ENCODE measurements around the gene OSBPL8.

OSBPL8 gene

GRCh38 chr12:76460807-76461206 lies 98.8 kb downstream of the OSBPL8 start:
- Histone ChIP-seq H3K4me3 (ENCODE audit: low read length) (no peak overlapping the region), H3K9me3 (ENCODE audit: control insufficient read depth, low read length) (no peaks in the 10 kb centered on the region), H3K27me3 (replicated peaks; ENCODE audit: control insufficient read depth, insufficient read depth, low read length) (no peaks in the 10 kb centered on the region), H3K36me3 (ENCODE audit: control insufficient read depth, insufficient read depth, low read length, severe bottlenecking) (no peaks in the 10 kb centered on the region), H3K4me1 (ENCODE audit: control insufficient read depth, insufficient read depth, low read length) (peaks cover 12% of the 10 kb centered on the region), H3K9ac (ENCODE audit: low read length) (no peak overlapping the region)
- DNase-seq (ENCODE audit: low read depth), result peak; percentile 27

DNA sequence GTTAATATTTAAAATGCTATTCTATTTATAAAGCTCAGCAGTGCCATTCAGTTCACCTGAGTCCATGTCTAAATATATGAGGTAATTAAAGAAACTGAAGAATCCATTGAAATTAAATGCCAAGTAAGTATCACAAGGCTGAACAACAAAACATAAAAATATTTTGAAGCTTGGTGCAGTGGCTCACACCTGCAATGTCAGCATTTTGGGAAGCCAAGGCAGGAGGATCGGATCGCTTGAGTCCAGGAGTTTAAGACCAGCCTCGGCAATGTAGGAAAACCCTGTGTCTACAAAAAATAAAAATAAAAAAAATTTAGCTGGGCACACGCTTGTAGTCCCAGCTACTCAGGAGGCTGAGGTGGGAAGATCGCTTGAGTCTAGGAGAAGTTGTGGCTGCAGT lies 101.8 kb downstream of the OSBPL8 start:
- DNase-seq (ENCODE audit: low read depth), result no peak
- peaks cover 19% of the 10 kb centered on the region for H3K4me1 ChIP-seq (ENCODE audit: control insufficient read depth, insufficient read depth, low read length)

GRCh38 chr12:76457010-76457409 lies 102.6 kb downstream of the OSBPL8 start:
- H3K4me3 ChIP-seq (ENCODE audit: low read length), result no peak overlapping the region
- no peak overlapping the region for H3K9ac ChIP-seq (ENCODE audit: low read length)
- DNase-seq (ENCODE audit: low read depth), result no peak
- H3K4me1 ChIP-seq (ENCODE audit: control insufficient read depth, insufficient read depth, low read length), result peaks cover 19% of the 10 kb centered on the region
- H3K27me3 ChIP-seq (replicated peaks; ENCODE audit: control insufficient read depth, insufficient read depth, low read length), result no peaks in the 10 kb centered on the region
- no peaks in the 10 kb centered on the region for H3K9me3 ChIP-seq (ENCODE audit: control insufficient read depth, low read length)
- H3K36me3 ChIP-seq (ENCODE audit: control insufficient read depth, insufficient read depth, low read length, severe bottlenecking), result no peaks in the 10 kb centered on the region

More for the DNA sequence above, 101.8 kb downstream of the OSBPL8 start:
- Histone ChIP-seq H3K9me3 (ENCODE audit: control insufficient read depth, low read length) (no peaks in the 10 kb centered on the region), H3K4me3 (ENCODE audit: low read length) (no peak overlapping the region), H3K27me3 (replicated peaks; ENCODE audit: control insufficient read depth, insufficient read depth, low read length) (no peaks in the 10 kb centered on the region), H3K36me3 (ENCODE audit: control insufficient read depth, insufficient read depth, low read length, severe bottlenecking) (no peaks in the 10 kb centered on the region), H3K9ac (ENCODE audit: low read length) (no peak overlapping the region)

DNA sequence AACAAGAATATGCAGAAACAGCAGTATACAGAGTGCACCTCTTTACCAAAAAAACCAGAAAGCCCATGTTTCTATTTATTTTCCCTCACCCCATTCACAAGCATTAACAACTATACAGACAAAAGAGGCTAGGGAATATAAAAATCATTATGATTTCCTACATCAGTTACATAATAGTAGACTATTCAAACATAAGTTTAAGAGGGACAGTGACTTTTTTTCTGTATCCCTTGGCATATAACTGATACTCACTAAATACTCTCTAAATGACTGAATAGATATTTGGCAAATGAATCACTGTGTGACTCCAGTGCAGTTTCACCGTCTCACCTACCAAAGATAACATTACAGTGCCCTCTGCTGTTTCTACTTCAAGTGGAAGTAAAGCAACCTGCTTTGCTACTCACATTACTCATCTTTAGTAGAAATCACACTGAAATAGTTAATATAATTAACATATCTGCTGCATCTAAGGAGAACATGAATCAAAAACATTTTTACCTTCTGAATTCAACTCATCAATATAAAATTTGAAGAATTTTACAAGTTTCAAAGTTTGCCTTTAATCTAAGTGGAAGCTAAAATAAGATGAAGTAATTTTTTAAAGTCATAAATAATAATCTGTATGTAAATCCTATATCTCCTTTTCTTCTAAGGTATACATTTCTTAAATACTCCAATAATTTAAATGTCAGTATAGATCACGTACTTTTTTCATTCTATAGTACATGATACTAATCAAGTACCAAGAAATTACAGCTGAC lies 103.8 kb downstream of the OSBPL8 start:
- no peak overlapping the region for H3K9ac ChIP-seq (ENCODE audit: low read length)
- H3K27me3 ChIP-seq (replicated peaks; ENCODE audit: control insufficient read depth, insufficient read depth, low read length), result no peaks in the 10 kb centered on the region
- DNase-seq (ENCODE audit: low read depth), result peak; percentile 88
- no peaks in the 10 kb centered on the region for H3K36me3 ChIP-seq (ENCODE audit: control insufficient read depth, insufficient read depth, low read length, severe bottlenecking)
- H3K9me3 ChIP-seq (ENCODE audit: control insufficient read depth, low read length), result no peaks in the 10 kb centered on the region
- H3K4me1 ChIP-seq (ENCODE audit: control insufficient read depth, insufficient read depth, low read length), result peaks cover 14% of the 10 kb centered on the region
- H3K4me3 ChIP-seq (ENCODE audit: low read length), result no peak overlapping the region

DNA sequence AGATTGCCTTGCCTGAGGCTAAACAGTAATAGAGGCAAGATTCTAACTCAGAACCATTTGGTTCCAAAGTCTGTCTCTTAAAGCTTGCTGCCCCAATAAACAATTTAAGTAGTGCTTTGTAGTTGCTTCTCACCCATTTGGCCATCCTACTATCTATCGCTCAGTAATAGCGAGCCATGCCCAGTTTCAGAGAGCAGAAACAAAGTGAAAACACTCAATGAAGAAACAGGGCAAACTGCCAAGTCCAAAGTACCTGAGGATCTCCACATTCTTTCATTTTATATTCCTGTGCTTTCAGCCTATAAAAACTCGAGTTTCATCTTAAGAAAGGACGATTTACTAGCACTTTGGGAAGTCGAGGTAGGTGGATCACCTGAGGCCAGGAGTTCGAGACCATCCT lies 108.0 kb downstream of the OSBPL8 start:
- peaks cover 4% of the 10 kb centered on the region for H3K36me3 ChIP-seq (ENCODE audit: control insufficient read depth, insufficient read depth, low read length, severe bottlenecking)
- H3K27me3 ChIP-seq (replicated peaks; ENCODE audit: control insufficient read depth, insufficient read depth, low read length), result no peaks in the 10 kb centered on the region

DNA sequence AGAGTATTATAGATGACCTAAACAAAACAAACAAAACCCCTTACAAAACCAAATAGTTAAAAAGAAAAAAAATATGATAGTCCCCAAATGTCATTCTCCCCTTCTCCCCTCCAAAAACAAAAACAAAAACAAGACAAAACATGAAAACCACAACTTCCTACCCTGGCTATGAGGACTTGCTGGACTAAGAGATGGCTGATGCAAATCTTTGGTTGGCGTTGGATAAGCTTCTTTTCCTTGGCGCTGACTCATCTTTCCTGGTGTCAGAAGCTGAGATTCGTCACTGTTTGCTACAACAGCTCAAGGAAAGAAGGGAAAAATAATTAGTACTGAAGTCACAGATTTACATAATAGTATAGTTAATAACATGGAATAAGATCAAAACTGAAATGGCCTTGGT lies 108.9 kb downstream of the OSBPL8 start:
- Histone ChIP-seq H3K9me3 (ENCODE audit: control insufficient read depth, low read length) (peaks cover 6% of the 10 kb centered on the region), H3K36me3 (ENCODE audit: control insufficient read depth, insufficient read depth, low read length, severe bottlenecking) (peaks cover 4% of the 10 kb centered on the region), H3K9ac (ENCODE audit: low read length) (no peak overlapping the region), H3K4me3 (ENCODE audit: low read length) (no peak overlapping the region), H3K4me1 (ENCODE audit: control insufficient read depth, insufficient read depth, low read length) (peaks cover 15% of the 10 kb centered on the region), H3K27me3 (replicated peaks; ENCODE audit: control insufficient read depth, insufficient read depth, low read length) (no peaks in the 10 kb centered on the region)
- no peak for DNase-seq (ENCODE audit: low read depth)

More for the DNA sequence above, 108.0 kb downstream of the OSBPL8 start:
- Histone ChIP-seq H3K9ac (ENCODE audit: low read length) (no peak overlapping the region), H3K4me1 (ENCODE audit: control insufficient read depth, insufficient read depth, low read length) (peaks cover 15% of the 10 kb centered on the region), H3K4me3 (ENCODE audit: low read length) (no peak overlapping the region), H3K9me3 (ENCODE audit: control insufficient read depth, low read length) (peaks cover 6% of the 10 kb centered on the region)
- no peak for DNase-seq (ENCODE audit: low read depth)

- Histone ChIP-seq H3K9ac (ENCODE audit: low read length) (no peak overlapping the region), H3K4me3 (ENCODE audit: low read length) (no peak overlapping the region), H3K36me3 (ENCODE audit: control insufficient read depth, insufficient read depth, low read length, severe bottlenecking) (peaks cover 4% of the 10 kb centered on the region), H3K9me3 (ENCODE audit: control insufficient read depth, low read length) (peaks cover 6% of the 10 kb centered on the region), H3K4me1 (ENCODE audit: control insufficient read depth, insufficient read depth, low read length) (peaks cover 9% of the 10 kb centered on the region), H3K27me3 (replicated peaks; ENCODE audit: control insufficient read depth, insufficient read depth, low read length) (no peaks in the 10 kb centered on the region)
- no peak for DNase-seq (ENCODE audit: low read depth)
Observed at GRCh38 chr12:76449993-76450392, 109.6 kb downstream of the OSBPL8 start.

GRCh38 chr12:76449583-76449982 lies 110.0 kb downstream of the OSBPL8 start:
- peaks cover 13% of the 10 kb centered on the region for H3K4me1 ChIP-seq (ENCODE audit: control insufficient read depth, insufficient read depth, low read length)
- no peaks in the 10 kb centered on the region for H3K27me3 ChIP-seq (replicated peaks; ENCODE audit: control insufficient read depth, insufficient read depth, low read length)
- peak; percentile 63 for DNase-seq (ENCODE audit: low read depth)
- peaks cover 4% of the 10 kb centered on the region for H3K36me3 ChIP-seq (ENCODE audit: control insufficient read depth, insufficient read depth, low read length, severe bottlenecking)
- H3K9me3 ChIP-seq (ENCODE audit: control insufficient read depth, low read length), result peaks cover 6% of the 10 kb centered on the region
- H3K4me3 ChIP-seq (ENCODE audit: low read length), result no peak overlapping the region
- H3K9ac ChIP-seq (ENCODE audit: low read length), result no peak overlapping the region

- no peak for DNase-seq (ENCODE audit: low read depth)
- peaks cover 6% of the 10 kb centered on the region for H3K9me3 ChIP-seq (ENCODE audit: control insufficient read depth, low read length)
Observed at GRCh38 chr12:76449016-76449415, 110.6 kb downstream of the OSBPL8 start.

DNA sequence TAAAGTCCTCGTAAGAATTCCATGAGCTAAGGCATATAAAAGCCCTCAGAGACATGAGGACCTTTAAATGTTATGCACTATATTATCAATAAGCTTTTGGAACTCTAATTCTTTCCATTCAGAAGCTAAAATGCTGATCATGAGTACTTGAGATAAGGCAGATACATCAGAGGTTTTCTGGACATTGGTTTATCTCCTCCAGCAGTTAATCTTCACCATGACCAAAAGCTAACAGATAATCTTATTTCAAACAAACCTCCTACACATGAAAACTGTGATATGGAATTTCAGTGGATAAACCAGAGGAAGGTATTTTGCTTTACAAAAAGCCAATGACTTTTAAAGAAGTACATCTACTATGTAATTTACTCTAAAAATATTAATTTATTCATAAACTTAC lies 113.5 kb downstream of the OSBPL8 start:
- Histone ChIP-seq H3K4me3 (ENCODE audit: low read length) (no peak overlapping the region), H3K9me3 (ENCODE audit: control insufficient read depth, low read length) (peaks cover 6% of the 10 kb centered on the region), H3K27me3 (replicated peaks; ENCODE audit: control insufficient read depth, insufficient read depth, low read length) (no peaks in the 10 kb centered on the region), H3K9ac (ENCODE audit: low read length) (no peak overlapping the region), H3K36me3 (ENCODE audit: control insufficient read depth, insufficient read depth, low read length, severe bottlenecking) (peaks cover 4% of the 10 kb centered on the region), H3K4me1 (ENCODE audit: control insufficient read depth, insufficient read depth, low read length) (peaks cover 27% of the 10 kb centered on the region)
- no peak for DNase-seq (ENCODE audit: low read depth)

More at GRCh38 chr12:76449016-76449415, 110.6 kb downstream of the OSBPL8 start:
- H3K9ac ChIP-seq (ENCODE audit: low read length), result no peak overlapping the region
- H3K4me1 ChIP-seq (ENCODE audit: control insufficient read depth, insufficient read depth, low read length), result peaks cover 19% of the 10 kb centered on the region
- H3K4me3 ChIP-seq (ENCODE audit: low read length), result no peak overlapping the region
- H3K27me3 ChIP-seq (replicated peaks; ENCODE audit: control insufficient read depth, insufficient read depth, low read length), result no peaks in the 10 kb centered on the region
- H3K36me3 ChIP-seq (ENCODE audit: control insufficient read depth, insufficient read depth, low read length, severe bottlenecking), result peaks cover 4% of the 10 kb centered on the region

DNA sequence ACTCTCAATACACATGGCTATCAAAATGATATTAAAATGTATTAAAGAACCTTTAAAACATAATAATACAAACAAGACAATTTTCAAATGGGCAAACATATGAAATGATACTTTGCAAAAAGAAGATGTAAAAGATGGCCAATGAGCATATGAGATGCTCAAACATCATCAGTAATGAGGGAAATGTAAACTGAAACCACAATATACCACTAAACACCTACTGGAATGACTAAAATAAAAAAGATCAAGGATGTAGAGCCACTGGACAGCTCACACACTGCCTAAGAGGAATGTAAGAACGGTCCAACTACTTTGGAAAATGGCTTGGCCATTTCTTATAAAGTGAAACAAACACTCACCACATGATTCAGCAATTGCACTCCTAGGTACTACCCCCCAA lies 114.1 kb downstream of the OSBPL8 start:
- Histone ChIP-seq H3K9ac (ENCODE audit: low read length) (no peak overlapping the region), H3K36me3 (ENCODE audit: control insufficient read depth, insufficient read depth, low read length, severe bottlenecking) (peaks cover 4% of the 10 kb centered on the region), H3K27me3 (replicated peaks; ENCODE audit: control insufficient read depth, insufficient read depth, low read length) (no peaks in the 10 kb centered on the region), H3K4me3 (ENCODE audit: low read length) (no peak overlapping the region), H3K4me1 (ENCODE audit: control insufficient read depth, insufficient read depth, low read length) (peaks cover 27% of the 10 kb centered on the region), H3K9me3 (ENCODE audit: control insufficient read depth, low read length) (peaks cover 6% of the 10 kb centered on the region)
- no peak for DNase-seq (ENCODE audit: low read depth)

All from adipocyte (in vitro differentiated cells).